Stimulated activated CD8-positive, alpha-beta memory T cell treated with anti-CD3 and anti-CD28 coated beads, Interleukin-7, amount 100 ng/mL, for 48 hours (primary cell): ENCODE data around the gene MCCD1.

Experiments used
- DNase-seq, 2 donors: peaks; one replicate each; pipeline ENCODE4 v3.0.0-alpha.2; 2020; ENCODE audit warnings: low read depth in 1 of 2; ENCODE audit errors: extremely low read depth in 1 of 2

The MCCD1 gene

GRCh38 chr6:31510007-31510406 lies 18.8 kb upstream of the MCCD1 start:
- no peak for DNase-seq

GRCh38 chr6:31513456-31514165 lies 15.2 kb upstream of the MCCD1 start:
- DNase-seq = no peak

- DNase-seq = no peak
Measured at GRCh38 chr6:31521835-31522234, 6.9 kb upstream of the MCCD1 start.

GRCh38 chr6:31525553-31525931 lies 3.2 kb upstream of the MCCD1 start:
- DNase-seq = no peak

GRCh38 chr6:31525932-31526591 lies 2.7 kb upstream of the MCCD1 start:
- DNase-seq = no peak

GRCh38 chr6:31528307-31528777 lies 420 bp upstream of the MCCD1 start:
- no peak for DNase-seq

GRCh38 chr6:31529329-31530150 lies 778 bp downstream of the MCCD1 start:
- DNase-seq = no peak

- DNase-seq = no peak
Measured at GRCh38 chr6:31530659-31531058, 1.9 kb downstream of the MCCD1 start.

GRCh38 chr6:31531162-31531561 lies 2.4 kb downstream of the MCCD1 start:
- DNase-seq = no peak

GRCh38 chr6:31531771-31532643 lies 3.2 kb downstream of the MCCD1 start:
- DNase-seq = no peak

- no peak for DNase-seq
Measured at GRCh38 chr6:31532644-31533454, 4.1 kb downstream of the MCCD1 start.

GRCh38 chr6:31533455-31533841 lies 4.7 kb downstream of the MCCD1 start:
- DNase-seq = no peak

GRCh38 chr6:31534011-31534410 lies 5.2 kb downstream of the MCCD1 start:
- DNase-seq = no peak

- DNase-seq = no peak
Measured at GRCh38 chr6:31534521-31535040, 5.8 kb downstream of the MCCD1 start.

- DNase-seq = no peak
Measured at GRCh38 chr6:31535538-31536324, 7.0 kb downstream of the MCCD1 start.

- no peak for DNase-seq
Measured at GRCh38 chr6:31538805-31539400, 10.1 kb downstream of the MCCD1 start.

- no peak for DNase-seq
Measured at GRCh38 chr6:31540640-31541039, 11.9 kb downstream of the MCCD1 start.

- DNase-seq = peak in 1 of 2 donors; percentile 52
Measured at GRCh38 chr6:31541059-31541657, 12.4 kb downstream of the MCCD1 start.
